GM12873 (cell line): Measurements from ENCODE around the gene COL6A2.

Source experiments
- CTCF ChIP-seq: IDR thresholded peaks from 2 replicates; pipeline ENCODE4 v1.5.1; 2012; ENCODE audit warnings: low read depth, mild to moderate bottlenecking, moderate library complexity, low read length, control low read depth; ENCODE audit not compliant: insufficient read depth; ENCODE audit errors: missing control alignments

COL6A2 gene

DNA sequence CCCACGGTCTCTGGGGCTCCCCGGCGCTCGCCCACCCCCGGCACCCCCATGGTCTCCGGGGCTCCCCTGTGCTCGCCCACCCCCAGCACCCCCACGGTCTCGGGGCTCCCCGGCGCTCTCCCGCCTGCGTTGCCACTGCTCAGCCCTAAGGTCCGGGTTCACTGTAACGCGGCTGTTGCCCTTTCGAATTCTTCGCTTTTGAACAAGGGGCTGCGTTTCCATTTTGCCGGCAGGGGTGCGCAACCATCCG, 62.7 kb downstream of the COL6A2 start:
- no peak for TF ChIP-seq CTCF

DNA sequence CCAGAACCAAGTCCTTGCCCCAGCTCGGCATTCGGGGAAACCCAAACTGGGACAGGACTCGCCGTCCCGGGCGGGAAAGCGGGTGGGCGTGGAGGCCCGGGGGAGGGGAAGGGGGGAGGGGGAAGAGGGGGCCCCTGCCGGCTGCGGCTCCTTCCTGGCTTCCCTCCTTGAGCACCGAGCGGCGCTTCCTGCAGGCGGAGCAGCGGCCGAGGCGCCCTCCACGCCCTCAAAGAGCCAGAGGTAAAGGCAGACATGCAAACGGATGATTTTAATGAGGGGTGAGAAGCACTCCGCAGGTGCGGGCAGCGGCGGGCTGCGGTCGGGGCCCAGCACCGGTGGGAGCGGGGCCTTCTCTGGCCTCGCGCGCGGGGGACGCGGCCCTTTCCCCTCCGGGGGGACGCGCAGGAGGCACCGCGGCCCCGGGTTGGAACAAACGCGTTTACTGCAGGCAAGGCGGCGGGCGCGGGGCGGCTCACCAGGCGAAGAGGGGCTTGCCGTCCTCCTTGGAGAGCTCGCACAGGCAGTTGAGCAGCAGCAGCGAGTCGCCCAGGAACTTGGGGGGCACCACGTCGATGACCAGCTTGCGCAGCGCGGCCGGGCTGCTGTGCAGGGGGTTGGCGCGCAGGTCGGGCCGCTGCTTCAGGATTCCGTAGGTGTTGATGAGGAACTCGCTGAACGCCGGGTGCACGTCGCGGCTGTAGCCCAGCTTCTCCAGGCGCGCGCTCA, 63.2 kb downstream of the COL6A2 start:
- no peak for TF ChIP-seq CTCF

DNA sequence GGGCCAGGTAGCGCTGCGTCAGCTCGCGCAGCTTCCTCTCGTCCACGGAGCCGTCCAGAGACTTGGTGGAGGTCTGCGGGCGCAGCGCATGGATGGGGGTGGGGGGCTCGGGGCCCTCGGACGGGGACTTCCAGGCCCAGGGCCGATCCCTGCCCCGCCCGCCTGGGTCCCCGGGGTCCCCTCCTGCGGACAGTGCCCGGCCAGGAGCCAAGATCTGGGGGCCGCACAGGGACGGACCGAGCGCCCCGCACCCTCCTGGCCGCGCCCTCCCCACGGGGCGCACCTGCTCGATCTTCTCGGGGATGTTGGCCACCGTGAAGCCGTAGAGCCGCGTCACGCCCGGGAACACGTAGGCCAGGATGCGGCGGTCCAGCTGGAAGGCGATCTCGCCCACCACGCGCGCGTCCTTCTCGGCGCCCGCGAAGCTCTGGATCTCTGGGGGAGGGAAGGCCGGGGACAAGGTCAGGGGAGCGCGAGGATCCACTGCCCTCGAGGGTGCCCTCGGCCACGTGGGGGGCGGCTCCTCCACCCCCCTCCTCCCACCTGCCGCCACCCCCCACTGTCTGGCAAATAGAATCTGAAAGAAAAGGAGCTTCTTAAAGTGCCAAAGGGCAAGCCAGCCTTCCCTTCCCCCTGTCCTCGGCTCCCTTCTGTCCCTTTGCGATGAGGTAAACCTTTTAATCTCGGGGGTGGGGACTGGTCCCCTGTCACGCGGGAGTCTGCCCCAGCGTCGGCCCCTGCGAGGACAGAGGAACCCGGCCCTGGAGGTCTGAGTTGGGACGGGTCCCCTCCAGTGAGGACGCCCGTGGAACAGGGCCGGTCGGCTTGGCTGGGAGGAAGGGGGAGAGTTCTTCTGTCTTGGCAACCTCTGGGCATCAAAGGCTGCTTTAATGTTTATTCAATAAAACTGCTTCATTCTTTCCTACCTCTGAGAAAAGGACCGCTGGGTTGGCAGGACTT, 64.0 kb downstream of the COL6A2 start:
- TF ChIP-seq CTCF: no peak

DNA sequence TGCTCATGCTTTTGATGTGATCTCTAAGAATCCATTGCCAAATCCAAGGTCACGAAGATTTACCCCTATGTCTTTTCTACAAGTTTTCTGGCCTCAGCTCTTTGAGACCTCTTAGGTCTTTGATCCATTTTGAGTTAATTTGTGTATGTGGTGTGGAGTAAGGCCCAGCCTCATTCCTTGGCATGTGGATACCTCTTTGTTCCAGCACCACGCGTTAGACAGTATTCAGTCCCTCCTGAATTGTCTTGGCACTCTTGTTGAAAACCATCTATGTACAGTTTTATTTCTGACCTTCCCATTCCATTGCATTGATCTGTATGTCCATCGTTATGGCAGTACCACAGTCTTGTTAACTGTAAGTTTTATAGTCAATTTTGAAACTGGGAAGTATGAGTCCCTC, 65.5 kb downstream of the COL6A2 start:
- no peak for TF ChIP-seq CTCF

DNA sequence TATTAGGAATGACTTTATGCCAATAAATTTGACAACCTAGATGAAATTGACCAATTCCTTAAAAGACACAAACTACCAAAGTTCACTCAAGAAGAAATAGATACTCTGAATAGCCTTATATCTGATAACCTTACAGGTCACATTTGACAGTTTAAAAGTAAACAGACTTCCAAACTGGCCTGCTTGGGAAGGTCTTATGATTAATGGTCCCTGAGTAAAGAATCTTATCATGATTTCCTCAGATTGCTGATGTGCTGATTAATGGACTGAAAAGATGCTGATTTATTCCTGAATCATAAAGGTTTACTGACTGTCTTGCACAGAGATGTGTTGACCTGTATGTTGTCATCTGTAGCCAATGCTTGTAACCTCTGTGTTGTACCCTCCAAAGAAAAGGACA, 67.2 kb downstream of the COL6A2 start:
- no peak for TF ChIP-seq CTCF

DNA sequence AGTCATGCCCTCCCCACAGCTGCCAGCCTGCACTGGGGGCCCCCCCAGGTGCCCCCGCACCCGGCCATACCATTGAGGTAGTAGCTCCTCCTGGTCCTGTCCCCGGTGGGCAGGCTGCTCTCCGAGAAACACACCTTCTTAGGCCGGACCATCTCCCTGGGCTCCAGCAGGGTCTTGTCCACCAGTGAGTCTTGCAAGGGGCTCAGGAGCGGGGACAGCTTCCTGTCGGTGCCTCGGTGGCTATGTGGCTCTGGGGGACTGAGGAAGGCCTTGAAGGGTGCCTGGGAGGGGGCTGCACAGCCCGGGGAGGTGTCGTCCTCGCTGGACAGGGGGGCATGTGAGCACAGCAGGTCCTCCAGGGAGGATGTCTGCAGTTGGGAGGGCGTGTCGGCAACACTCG, 70.3 kb downstream of the COL6A2 start:
- no peak for TF ChIP-seq CTCF

GRCh38 chr21:46168659-46169386, 70.9 kb downstream of the COL6A2 start:
- no peak for TF ChIP-seq CTCF
